Urothelium cell line (cell line): ENCODE measurements around the gene FHIT.
"Not testable (repeated sequence)": the region's sequence is repeated elsewhere in the genome, so short reads cannot be mapped to it uniquely, and the experiment has no call there.

Experiments used
- DNase-seq: peaks from one replicate; pipeline ENCODE4 v3.0.0; 2011; ENCODE audit warnings: low spot score, mixed read lengths
- FAIRE-seq: peaks from 2 replicates; lab custom pipeline; 2011; peaks lifted over from hg19 to GRCh38; lab: Jason Lieb, UNC

FHIT gene

DNA sequence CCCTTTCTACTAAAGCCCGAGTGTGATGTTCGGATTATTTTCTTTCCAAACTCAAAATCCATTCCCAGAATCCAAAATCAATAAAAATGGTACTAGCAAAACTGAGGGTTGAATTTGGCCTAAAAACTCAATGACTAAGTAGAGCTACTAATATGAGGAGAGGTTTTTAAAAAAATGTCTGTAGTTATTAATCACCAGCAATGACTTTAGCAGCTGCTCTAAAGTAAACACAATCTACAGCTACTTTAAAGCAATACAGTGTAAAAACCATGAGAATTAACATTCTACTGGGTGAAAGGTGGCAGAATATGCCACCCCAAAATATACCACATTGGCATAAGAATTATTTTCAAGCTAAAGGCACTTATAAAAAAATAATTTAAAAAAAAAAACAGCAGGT, 23.5 kb downstream of the FHIT start:
- no peak for DNase-seq
- FAIRE-seq = no peak

DNA sequence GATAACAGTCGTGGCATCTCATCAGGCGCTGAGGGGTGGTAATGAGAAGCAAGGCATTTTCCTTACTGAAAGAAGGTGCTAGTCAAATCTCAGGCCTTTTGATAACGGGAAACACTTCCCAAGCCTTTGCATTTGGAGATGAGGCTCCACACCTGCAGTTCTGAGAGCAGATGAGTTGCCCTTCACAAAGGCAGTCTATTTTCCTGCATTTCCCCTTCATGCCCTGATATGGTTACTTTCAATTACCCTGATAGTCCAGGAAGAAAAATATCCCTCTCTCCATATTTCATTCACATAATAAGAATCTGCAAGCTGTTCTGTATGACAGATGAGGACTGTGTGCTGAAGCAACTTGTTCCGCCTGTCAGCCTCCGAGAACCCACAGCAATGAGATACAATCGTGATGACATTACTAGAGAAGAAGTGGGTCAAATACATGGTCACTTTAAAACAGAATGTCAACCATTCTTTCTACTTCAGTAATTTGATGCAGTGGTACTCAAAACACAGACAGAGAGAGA, 25.0 kb downstream of the FHIT start:
- FAIRE-seq (no peak), DNase-seq (no peak)

DNA sequence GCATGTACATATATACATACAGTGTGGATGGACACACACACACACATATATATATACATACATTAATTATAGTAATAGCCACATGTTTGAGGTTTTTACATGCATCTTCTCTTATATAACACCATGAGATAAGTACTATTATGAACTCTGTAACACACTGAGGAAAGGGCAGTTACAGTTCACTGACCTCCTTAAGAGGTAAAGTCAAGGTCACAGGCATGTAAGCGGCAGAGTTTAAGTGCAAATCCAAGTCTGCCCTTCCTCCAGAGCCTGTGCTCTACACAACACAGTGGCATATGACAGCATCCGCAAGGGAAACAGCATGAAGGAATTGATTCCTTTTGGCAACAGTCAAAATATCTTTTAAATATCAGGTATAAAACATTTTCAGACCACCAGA, 26.4 kb downstream of the FHIT start:
- DNase-seq (no peak), FAIRE-seq (no peak)

DNA sequence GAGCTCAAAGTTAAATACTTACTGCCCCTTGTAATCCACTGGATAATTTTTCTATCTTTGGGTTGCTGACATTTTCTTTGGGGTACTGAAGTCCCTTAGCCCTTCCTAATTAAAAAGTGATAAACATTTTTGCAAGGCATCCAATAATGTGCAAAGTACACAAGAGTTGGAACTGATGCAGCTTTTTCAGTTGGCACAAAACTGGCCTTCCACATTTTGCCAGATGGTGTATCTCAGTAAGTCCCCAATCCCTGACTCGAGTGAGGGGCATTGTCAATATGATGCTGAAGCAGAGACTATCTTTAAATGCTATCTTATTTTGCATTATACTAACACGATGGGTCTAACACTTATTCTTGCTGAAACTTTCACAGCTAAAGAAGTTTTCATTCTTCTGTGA, 27.8 kb downstream of the FHIT start:
- FAIRE-seq = no peak
- DNase-seq = no peak

DNA sequence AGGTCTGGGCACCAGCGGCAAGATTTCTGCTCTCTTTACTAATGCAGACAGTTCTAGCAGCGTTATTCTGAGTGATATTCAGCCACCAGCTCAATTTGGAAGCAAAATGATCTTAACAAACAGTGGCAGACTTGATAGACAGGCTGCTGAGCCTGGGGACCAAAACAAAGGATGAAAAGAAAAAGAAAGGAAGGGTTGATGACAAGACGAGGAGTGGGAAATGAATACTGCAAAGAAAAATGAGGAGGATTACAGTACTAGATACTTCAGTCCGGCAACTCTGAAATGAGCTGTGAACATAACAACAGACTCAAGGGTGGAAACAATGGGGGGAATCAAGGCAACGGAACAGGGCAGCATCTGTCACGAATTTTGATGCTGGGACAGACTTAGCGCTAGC, 28.8 kb downstream of the FHIT start:
- DNase-seq (no peak), FAIRE-seq (no peak)

DNA sequence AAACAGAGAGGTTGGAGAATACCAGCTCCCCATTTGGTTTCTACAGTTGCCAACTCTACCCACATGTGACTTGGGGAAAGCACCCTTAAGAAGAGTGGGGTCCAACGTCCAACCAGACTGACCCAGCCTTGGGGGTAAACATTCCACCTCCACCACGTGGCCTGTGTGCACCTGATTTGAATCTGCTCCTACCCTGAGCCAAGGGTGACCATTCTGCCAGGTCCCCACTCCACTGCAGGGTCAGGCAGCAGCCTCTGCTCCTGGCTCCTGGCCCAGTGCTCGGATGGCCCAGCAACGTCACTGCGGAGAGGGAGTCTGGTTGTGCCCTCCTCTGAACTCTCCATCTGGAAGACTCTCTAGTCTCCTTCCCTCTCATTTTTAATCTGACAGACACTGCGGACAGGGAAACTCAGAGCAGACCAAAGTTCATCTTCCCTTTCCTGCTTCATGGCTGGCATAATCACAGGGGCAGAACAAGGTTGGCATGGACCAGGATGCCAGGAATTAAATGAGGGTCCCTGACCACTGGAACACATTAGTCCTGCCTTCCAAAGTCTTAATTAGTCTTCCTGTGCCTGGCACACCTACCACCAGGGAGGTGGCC, 29.4 kb downstream of the FHIT start:
- FAIRE-seq = no peak
- DNase-seq = no peak

DNA sequence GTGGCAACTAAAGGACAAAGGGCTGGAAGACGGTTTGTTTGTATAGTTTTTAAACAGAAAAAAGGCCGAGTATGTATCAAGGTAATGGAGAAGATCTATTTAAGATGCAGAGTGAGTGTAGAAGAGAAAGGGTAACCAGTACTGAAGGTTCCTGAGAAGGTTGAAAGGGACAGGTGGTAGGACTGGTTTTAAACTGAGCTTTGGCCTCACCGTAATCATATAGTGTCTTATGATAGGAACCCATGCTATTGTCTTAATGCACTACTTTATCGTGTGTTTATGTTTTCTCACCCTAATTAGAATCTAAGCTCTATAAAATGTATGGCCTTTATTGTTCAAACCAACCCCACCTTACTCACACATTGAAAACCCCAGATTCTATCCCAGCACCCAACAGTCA, 32.7 kb downstream of the FHIT start:
- FAIRE-seq (no peak), DNase-seq (no peak)

DNA sequence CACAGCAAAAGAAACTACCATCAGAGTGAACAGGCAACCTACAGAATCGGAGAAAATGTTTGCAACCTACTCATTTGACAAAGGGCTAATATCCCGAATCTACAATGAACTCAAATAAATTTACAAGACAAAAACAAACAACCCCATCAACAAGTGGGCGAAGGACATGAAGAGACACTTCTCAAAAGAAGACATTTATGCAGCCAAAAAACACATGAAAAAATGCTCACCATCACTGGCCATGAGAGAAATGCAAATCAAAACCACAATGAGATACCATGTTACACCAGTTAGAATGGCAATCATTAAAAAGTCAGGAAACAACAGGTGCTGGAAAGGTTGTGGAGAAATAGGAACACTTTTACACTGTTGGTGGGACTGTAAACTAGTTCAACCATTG, 35.1 kb downstream of the FHIT start:
- FAIRE-seq, DNase-seq: not testable (repeated sequence)

DNA sequence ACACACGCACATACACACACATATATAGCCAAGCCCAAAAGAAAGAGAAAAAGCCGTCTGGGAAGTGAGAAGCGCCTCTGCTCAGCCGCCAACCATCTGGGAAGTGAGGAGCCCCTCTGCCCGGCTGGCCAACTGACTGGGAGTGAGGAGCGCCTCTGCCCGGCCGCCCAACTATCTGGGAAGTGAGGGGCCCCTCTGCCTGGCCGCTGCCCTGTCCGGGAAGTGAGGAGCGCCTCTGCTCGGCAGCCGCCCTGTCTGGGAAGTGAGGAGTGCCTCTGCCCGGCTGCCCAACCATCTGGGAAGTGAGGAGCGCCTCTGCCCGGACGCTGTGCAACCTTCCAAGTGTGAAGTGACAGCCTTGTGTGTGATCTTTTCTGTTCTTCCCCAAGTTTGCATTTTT, 49.2 kb downstream of the FHIT start:
- FAIRE-seq = no peak
- no peak for DNase-seq

DNA sequence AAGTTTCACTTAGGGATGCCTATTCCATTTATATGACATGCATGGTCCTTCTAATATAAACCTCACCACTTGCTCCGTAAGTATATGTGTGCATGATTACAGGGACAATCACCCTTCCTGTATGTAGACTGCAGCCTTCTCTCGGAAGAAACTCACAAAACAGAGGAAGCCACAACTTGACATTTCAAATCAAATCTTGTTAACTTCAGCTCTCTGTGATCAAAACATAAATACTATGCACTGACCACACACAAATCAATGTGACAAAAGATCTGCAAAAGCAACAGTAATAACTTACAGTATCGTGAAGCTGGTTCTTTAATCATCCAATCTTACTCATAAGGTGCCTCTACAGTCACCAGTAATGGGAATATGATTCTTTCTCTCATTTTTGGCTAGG, 50.2 kb downstream of the FHIT start:
- FAIRE-seq (no peak), DNase-seq (no peak)

DNA sequence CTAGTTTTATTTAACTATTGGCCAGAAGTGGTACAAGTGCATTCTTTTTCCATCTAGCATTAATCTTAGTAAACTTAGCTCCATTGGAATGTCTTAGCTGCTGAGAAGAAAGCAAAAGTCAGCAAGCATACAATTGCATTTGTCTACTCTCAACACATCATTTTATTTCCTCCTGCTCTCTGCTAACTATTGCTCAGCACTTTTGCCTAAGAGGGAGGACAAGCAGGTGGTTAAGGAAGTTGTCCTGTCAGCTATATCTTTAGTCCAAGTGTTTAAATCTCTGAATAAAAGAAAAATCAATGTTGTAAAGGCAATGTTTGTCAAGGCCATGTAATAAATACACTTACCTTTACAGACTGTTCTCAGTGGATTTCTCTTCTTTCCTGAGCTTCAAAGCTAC, 51.0 kb downstream of the FHIT start:
- DNase-seq (no peak), FAIRE-seq (no peak)

DNA sequence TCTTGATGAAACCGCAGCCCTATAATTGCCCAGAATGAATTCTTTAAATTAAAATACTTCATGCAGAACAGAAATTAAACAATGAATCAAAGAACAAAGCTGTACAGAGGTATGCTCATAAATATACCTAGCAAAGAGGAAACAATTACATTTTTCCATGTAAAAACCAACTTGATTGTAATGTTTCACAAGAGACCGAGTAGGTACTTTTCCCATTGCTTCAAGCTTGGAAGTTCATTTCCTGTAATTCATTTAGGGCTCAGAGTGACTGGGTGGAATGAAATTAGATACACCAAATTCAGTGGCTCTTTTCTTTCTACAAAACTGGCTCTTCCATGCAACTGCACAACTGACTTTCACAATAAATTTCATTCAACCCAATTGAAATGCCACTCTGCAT, 51.4 kb downstream of the FHIT start:
- DNase-seq (no peak), FAIRE-seq (no peak)

DNA sequence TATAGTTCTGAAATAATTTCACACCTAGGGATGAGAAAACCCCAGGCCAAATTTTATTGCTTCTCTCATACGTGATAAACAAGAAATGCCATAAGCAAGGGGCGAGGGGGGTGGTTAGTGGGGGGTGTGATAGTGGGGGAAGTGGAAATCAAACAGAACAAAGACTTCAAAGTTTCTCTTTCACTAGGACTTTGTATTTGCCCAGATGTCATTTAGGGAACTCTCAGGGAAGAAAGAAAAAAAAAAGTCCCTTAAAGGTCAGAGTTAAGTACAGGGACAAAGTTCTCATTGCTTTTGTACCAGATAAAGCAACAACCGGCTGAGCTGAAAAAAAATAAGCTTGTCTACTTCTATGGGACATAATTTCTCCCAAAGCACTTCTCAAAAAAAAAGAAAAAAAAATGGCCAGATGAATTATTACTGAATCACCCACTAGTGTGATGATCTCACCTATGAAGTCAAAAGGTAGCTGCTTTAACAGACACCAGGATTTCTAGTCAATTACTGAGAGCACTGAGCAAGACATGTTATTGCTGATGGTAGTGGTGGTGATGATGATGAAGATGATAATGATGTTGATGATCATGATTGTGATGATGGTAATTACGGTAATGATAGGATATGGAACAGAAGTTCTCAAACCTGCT, 56.2 kb downstream of the FHIT start:
- FAIRE-seq (no peak), DNase-seq (no peak)

DNA sequence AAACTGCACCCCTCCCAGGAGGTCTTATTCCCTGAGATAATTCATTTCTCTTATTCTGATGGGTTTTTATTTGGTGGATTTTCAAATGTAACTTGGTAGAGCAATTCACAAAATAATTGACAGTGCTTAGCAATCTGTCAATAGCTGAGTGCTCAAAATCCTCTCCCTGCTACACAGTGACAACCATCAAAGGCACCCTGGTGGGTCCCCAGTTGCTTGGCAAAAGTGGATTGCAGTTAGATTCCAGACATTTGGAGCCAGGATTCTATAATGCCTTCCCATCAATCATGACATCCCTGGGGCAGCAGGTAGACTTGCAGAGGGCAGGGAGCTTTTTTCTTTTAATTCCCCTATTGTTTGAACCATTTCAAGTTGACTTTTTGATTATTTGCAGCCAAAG, 59.0 kb downstream of the FHIT start:
- DNase-seq (no peak), FAIRE-seq (no peak)

DNA sequence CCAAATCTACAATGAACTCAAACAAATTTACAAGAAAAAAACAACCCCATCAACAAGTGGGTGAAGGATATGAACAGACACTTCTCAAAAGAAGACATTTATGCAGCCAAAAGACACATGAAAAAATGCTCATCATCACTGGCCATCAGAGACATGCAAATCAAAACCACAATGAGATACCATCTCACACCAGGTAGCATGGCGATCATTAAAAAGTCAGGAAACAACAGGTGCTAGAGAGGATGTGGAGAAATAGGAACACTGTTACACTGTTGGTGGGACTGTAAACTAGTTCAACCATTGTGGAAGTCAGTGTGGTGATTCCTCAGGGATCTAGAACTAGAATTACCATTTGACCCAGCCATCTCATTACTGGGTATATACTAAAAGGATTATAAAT, 61.0 kb downstream of the FHIT start:
- not testable (repeated sequence) for DNase-seq, FAIRE-seq

DNA sequence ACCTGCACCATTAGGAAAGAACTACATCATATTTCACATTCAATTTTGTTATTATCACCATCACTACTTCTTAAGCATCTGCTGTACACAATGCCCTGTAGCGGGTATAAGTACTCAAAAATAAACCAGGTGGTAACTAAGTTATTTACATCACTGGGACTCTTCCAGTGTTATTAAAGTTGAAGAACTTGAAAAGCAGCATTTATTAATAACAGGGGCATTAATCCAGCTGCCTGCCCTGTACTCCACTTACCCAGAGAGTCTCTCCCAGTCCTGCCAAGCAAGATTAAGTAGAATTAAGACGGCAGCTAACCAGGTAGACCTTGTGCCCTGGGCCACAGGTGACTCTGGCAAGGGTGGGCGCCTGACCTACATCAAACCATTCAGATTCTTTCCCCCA, 65.2 kb downstream of the FHIT start:
- DNase-seq (no peak), FAIRE-seq (no peak)

DNA sequence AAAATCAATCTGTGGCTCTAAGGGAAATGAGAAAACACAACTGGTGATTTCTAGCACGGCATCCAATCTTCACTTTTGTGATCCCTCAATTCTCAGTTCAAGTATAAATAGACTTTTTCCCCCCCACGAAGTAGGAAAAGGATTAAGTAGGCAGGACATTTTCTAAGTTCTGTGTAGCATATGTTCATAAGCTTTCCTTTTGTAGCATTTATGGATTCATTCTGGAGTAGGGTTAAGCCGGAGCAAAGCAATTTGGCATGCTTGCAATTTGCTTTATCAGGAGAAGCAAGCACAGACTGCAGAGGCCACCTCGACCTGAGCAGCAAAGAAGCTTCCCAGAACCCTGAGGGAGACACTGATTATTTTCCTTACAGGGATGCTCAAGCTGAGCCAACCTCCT, 66.3 kb downstream of the FHIT start:
- DNase-seq (no peak), FAIRE-seq (no peak)

DNA sequence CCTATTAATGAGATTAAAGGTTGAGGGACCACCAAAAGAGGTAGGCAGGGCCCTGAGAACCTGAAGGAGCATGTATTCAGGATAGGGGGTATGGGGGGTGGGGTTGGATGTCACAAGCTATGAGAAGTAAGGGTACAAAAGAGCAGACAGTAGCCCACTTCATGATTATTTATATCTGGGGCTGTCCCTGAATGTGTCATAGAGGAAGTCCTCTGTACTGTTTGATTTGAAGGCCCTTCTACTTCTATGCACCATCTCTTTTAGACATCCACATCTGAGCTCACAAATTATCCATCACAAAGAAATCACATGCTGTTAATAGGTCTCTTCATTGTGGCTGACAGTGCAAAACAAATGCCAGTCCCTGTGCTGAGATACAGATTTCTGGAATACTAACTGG, 68.6 kb downstream of the FHIT start:
- no peak for FAIRE-seq
- no peak for DNase-seq

DNA sequence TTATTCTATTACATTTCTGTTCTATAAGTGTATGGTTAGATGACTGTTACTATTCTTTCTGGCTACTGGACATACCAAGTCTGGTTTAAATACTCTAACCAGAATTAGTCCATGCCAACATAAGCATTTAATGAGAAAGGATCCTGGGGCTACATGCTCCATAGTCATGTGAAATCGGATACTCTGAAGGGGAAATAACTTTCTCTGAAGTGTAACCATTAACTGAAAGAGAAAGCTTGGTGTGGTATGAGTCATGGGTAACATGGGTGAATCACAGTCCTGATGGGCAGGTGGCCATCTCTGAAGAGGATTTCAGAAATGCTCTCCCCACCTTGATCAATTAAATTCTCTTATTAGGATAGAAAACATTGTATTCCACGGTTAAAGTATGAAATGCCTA, 69.4 kb downstream of the FHIT start:
- FAIRE-seq (no peak), DNase-seq (peak; percentile 69)

DNA sequence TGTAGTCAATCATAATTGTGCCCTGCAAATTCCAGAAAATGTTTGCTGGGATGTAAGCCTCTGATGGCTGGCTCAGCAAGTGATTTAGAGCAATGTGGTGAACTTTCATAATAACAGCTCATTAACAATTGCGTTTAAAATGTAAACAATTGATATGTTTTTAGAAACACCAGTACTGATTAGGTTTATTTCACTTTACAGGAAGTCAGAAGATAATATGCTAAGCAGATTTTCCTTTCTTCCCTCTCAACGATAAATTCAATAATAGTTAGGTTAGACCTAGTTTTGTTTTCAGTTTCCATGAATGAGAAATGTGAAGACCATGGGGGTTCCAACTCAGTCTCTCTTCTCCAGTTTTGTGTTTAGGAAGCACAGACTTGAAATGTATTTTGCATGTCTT, 71.0 kb downstream of the FHIT start:
- DNase-seq (no peak), FAIRE-seq (no peak)

DNA sequence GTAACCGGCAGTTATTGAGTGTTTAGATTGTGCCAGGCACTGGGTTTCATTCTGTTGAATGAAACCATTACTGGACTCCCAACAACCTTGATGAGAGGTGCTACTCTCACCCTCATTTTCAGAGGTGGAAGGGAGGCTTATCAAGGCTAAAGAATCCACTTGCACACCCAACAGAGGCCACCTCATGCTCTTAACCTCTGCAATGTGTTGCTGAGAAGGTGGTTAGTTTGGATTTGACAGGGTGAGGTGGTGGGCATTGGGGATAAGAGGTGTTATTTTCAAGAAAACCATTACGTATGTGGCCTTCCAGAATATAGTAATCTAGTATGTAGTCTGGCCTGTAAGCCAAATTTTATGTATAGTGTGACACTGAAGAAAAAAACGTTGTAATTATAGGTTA, 73.1 kb downstream of the FHIT start:
- FAIRE-seq (no peak), DNase-seq (no peak)

DNA sequence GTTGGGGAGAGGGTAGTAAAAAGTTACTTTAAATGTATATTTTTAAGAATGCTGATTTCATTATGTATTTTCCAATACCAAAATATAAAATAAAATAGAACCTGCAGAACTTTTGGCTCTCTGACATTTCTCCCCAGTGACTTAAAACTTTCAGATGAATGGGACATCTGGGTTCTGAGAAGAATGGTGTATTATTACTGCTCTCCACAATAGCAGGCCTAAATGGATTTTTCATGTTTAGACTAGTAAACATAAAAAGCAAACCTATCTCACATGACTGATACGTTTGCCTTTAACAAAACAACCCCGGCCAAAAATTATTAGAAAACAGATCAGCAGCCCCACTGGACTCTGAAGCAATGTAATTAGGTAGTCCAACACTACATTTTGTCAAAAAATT, 73.8 kb downstream of the FHIT start:
- DNase-seq = no peak
- no peak for FAIRE-seq

DNA sequence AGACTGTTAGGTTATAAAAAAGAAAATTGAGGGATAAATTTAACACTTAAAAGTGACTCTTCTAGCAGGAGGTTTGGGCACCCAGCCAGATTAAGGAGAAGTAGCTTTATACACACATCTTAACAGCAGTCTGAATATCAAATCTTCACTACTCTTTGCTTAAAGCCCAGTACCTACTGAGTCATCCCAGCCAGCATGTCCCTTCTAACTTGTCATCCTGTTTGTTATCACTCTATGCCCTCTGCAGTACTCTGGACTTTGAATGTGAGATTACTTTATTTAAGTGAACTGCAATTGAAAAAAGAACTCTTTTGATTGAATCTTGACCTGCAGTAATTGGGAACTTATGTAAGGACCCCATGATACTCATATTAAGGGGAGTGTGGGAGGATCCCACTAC, 77.6 kb downstream of the FHIT start:
- DNase-seq (no peak), FAIRE-seq (no peak)
